HG02763 (cell line): ENCODE data around the gene PVR.

Experiments
- ATAC-seq: cut with Tn5 transposase; IDR thresholded peaks from one replicate; pipeline ENCODE4 v1.9.1; 2021; ENCODE audit warnings: mild to moderate bottlenecking, moderate library complexity; ENCODE audit not compliant: unreplicated experiment

Gene PVR

GRCh38 chr19:44642377-44642776 is 1.3 kb upstream of the PVR start:
- no peak for ATAC-seq

GRCh38 chr19:44644402-44645016 is 799 bp downstream of the PVR start:
- no peak for ATAC-seq

GRCh38 chr19:44645407-44646048 is 1.8 kb downstream of the PVR start:
- no peak for ATAC-seq

GRCh38 chr19:44646049-44646416 is 2.3 kb downstream of the PVR start:
- ATAC-seq = no peak

GRCh38 chr19:44647144-44647543 is 3.4 kb downstream of the PVR start:
- no peak for ATAC-seq

- no peak for ATAC-seq
Measured at GRCh38 chr19:44648631-44649251, 5.0 kb downstream of the PVR start.

- ATAC-seq = no peak
Measured at GRCh38 chr19:44649578-44650145, 6.0 kb downstream of the PVR start.

GRCh38 chr19:44653343-44653742 is 9.6 kb downstream of the PVR start:
- no peak for ATAC-seq

- no peak for ATAC-seq
Measured at GRCh38 chr19:44653977-44654774, 10.5 kb downstream of the PVR start.

GRCh38 chr19:44657211-44657921 is 13.7 kb downstream of the PVR start:
- no peak for ATAC-seq

GRCh38 chr19:44658069-44658733 is 14.5 kb downstream of the PVR start:
- no peak for ATAC-seq

GRCh38 chr19:44660081-44660480 is 16.4 kb downstream of the PVR start:
- ATAC-seq = no peak

- ATAC-seq = no peak
Measured at GRCh38 chr19:44661205-44661604, 17.5 kb downstream of the PVR start.

GRCh38 chr19:44661904-44662303 is 18.2 kb downstream of the PVR start:
- no peak for ATAC-seq

- no peak for ATAC-seq
Measured at GRCh38 chr19:44662691-44663385, 19.1 kb downstream of the PVR start.

- no peak for ATAC-seq
Measured at GRCh38 chr19:44663996-44664395, 20.3 kb downstream of the PVR start.

- no peak for ATAC-seq
Measured at GRCh38 chr19:44664976-44665375, 21.3 kb downstream of the PVR start.

- ATAC-seq = no peak
Measured at GRCh38 chr19:44666852-44667556, 23.3 kb downstream of the PVR start.
